Naive thymus-derived CD4-positive, alpha-beta T cell (primary cell): ENCODE measurements around the gene STK17B. TPM values are rescaled to one million over a fixed set of nuclear protein-coding genes. Genes with fewer than 3 reads are reported as not detected.

ENCODE experiments used
- ATAC-seq: fragments of 150-1000 bp; cut with Tn5 transposase; 2 replicates; pipeline ENCODE4 v1.10.0; 2021; ENCODE audit warnings: mild to moderate bottlenecking, moderate library complexity
- CTCF ChIA-PET: fragments of 350-600 bp; sonication (Branson Sonifier 250); formaldehyde crosslinking; loops from one replicate; lab custom pipeline; 2021; ENCODE audit warnings: antibody characterized with exemption; lab: Charles Lee
- POLR2A ChIA-PET: fragments of 350-600 bp; sonication (Branson Sonifier 250); formaldehyde crosslinking; loops from one replicate; lab custom pipeline; 2021; ENCODE audit warnings: antibody characterized with exemption, inconsistent platforms; lab: Charles Lee
- DNase-seq, 9 donors: peaks; one replicate each; pipeline versions ENCODE4 v3.0.0 to v3.0.0-alpha.2; 2020 to 2022; ENCODE audit warnings: mixed read lengths in 1 of 9
- H3K27ac ChIP-seq: one replicate; pipeline ENCODE4 v1.7.0; 2013; ENCODE audit warnings: mild to moderate bottlenecking, low read depth, low read length, moderate library complexity
- H3K27me3 ChIP-seq, 2 donors: one replicate each; pipeline ENCODE4 v1.7.0; 2013; ENCODE audit warnings: low read length in 2 of 2, mild to moderate bottlenecking in 2 of 2, moderate library complexity in 2 of 2; ENCODE audit not compliant: control insufficient read depth in 2 of 2, insufficient read depth in 2 of 2
- H3K36me3 ChIP-seq, 3 experiments: 1 replicate in 2 of 3; 2 replicates in 1 of 3; pipeline ENCODE4 v1.7.0; 2013; ENCODE audit warnings: low read length in 3 of 3, mild to moderate bottlenecking in 3 of 3, moderate library complexity in 1 of 3; ENCODE audit not compliant: insufficient read depth in 3 of 3, control insufficient read depth in 2 of 3
- H3K4me1 ChIP-seq, 2 donors: one replicate each; pipeline ENCODE4 v1.7.0; 2013; ENCODE audit warnings: low read length in 2 of 2, mild to moderate bottlenecking in 2 of 2, moderate library complexity in 1 of 2; ENCODE audit not compliant: control insufficient read depth in 2 of 2, insufficient read depth in 2 of 2
- H3K4me3 ChIP-seq: 2 replicates; pipeline ENCODE4 v1.7.0; 2013; ENCODE audit warnings: mild to moderate bottlenecking, low read length
- H3K9me3 ChIP-seq, 3 experiments: 1 replicate in 2 of 3; 2 replicates in 1 of 3; pipeline ENCODE4 v1.7.0; 2013; ENCODE audit warnings: low read length in 3 of 3; ENCODE audit not compliant: control insufficient read depth in 2 of 3
- H3K27ac Mint-ChIP-seq, 9 donors: one replicate each; pipeline ENCODE4 v1.8.0; 2020 to 2022; ENCODE audit warnings: mixed read lengths in 9 of 9, mild to moderate bottlenecking in 8 of 9, moderate library complexity in 5 of 9, inconsistent platforms in 2 of 9
- H3K27me3 Mint-ChIP-seq, 5 donors: one replicate each; pipeline ENCODE4 v1.8.0; 2021 to 2022; ENCODE audit warnings: mixed read lengths in 5 of 5, mild to moderate bottlenecking in 1 of 5
- H3K36me3 Mint-ChIP-seq, 5 donors: one replicate each; pipeline ENCODE4 v1.8.0; 2020 to 2022; ENCODE audit warnings: mixed read lengths in 5 of 5, mild to moderate bottlenecking in 3 of 5, inconsistent platforms in 1 of 5
- H3K4me1 Mint-ChIP-seq, 7 donors: one replicate each; pipeline ENCODE4 v1.8.0; 2020 to 2022; ENCODE audit warnings: mixed read lengths in 7 of 7, mild to moderate bottlenecking in 3 of 7, inconsistent platforms in 1 of 7
- H3K4me3 Mint-ChIP-seq, 10 donors: one replicate each; pipeline ENCODE4 v1.8.0; 2020 to 2022; ENCODE audit warnings: mild to moderate bottlenecking in 10 of 10, mixed read lengths in 10 of 10, moderate library complexity in 6 of 10, inconsistent platforms in 2 of 10
- H3K9me3 Mint-ChIP-seq, 11 donors: one replicate each; pipeline ENCODE4 v1.8.0; 2020 to 2022; ENCODE audit warnings: mixed read lengths in 11 of 11, mild to moderate bottlenecking in 4 of 11, inconsistent platforms in 1 of 11, moderate library complexity in 1 of 11
- intact Hi-C, 2 donors: fragments of 100-400 bp; cut with micrococcal nuclease; formaldehyde crosslinking; loops; one replicate each; pipeline ENCODE4 v1.15.1; 2023
- polyA plus RNA-seq, 2 donors: library from polyadenylated mRNA; unstranded; fragments of 300-500 nt; fragmentation: Illumina TruSeq; gene quantifications; one replicate each; pipeline ENCODE4 v1.2.3, GENCODE V29; 2021
- total RNA-seq, 6 experiments: library from RNA in 5 of 6; stranded (reverse) in 5 of 6; gene quantifications; 1 replicate in 5 of 6; 2 replicates in 1 of 6; pipeline ENCODE4 v1.2.3 and lab custom pipeline; 2021 to 2026

STK17B gene
- 100 to 1,000 TPM; 274 to 513 (median 338) TPM for total RNA-seq
- polyA plus RNA-seq, result 100 to 1,000 TPM in 1 of 2 donors, 10 to 100 TPM in 1; 66.0 to 149 TPM
- total RNA-seq (lab: John Stamatoyannopoulos, UW), result 1,077 reads per million, percentile 99 among the genes with 10 or more reads in this experiment

- peak within 1 kb of the TSS; percentile 89 to 98 (median 96) for H3K27ac Mint-ChIP-seq
- no peaks in the 10 kb centered on the region for H3K27me3 ChIP-seq
- intact Hi-C loops, result loop anchor here (1.0 to 10.0 kb wide), 16 partner anchors 11 to 1323 kb away; partner anchors contain the start of genes SLC39A10 (in 2 of the 2), DNAH7 (in 1 of the 2), HSPD1 (in 1 of the 2) and PGAP1 (in 1 of the 2)
- peaks cover 29 to 37% of the 10 kb centered on the region in 2 donors for H3K4me1 ChIP-seq
- H3K4me1 Mint-ChIP-seq, result peaks cover 19 to 43% (median 38%) of the 10 kb centered on the region in 7 donors
- peak within 1 kb of the TSS; percentile 87 to 98 (median 94) for H3K4me3 Mint-ChIP-seq
- ChIA-PET CTCF (interaction anchor here (0.7 to 3.7 kb wide), 4 partner anchors 22 to 49 kb away, joined by 3 to 28 read pairs (median 4); no protein-coding TSS in a partner anchor), POLR2A (interaction anchor here (0.6 to 11.0 kb wide), 34 partner anchors 8 to 636 kb away, joined by 3 to 359 read pairs (median 8); partner anchors contain the start of gene SLC39A10)
- ATAC-seq, result peak; percentile 81
- peak within 1 kb of the TSS; percentile 98 for H3K27ac ChIP-seq
- H3K9me3 ChIP-seq, result no peaks in the 10 kb centered on the region
- peaks cover 0 to 25% (median 5%) of the 10 kb centered on the region in 3 experiments for H3K36me3 ChIP-seq
- peak; percentile 92 to 97 (median 95) for DNase-seq
- peaks cover 0 to 2% (median 0%) of the 10 kb centered on the region in 5 donors for H3K27me3 Mint-ChIP-seq
- H3K9me3 Mint-ChIP-seq, result peaks cover 0 to 5% (median 0%) of the 10 kb centered on the region in 11 donors
- H3K4me3 ChIP-seq, result peak within 1 kb of the TSS; percentile 78
- peaks cover 10 to 45% (median 31%) of the 10 kb centered on the region in 5 donors for H3K36me3 Mint-ChIP-seq
Measured at GRCh38 chr2:196171248-196171871, at the start of gene STK17B. STK17B (minus strand) TSS chr2:196171578; CDS start chr2:196163383, 8,195 bp downstream.

GRCh38 chr2:196220671-196221070 lies 49.3 kb upstream of the STK17B start:
- Mint-ChIP-seq H3K4me1 (peaks cover 50 to 86% (median 85%) of the 10 kb centered on the region in 7 donors), H3K27me3 (no peaks in the 10 kb centered on the region), H3K36me3 (peaks cover 0 to 20% (median 0%) of the 10 kb centered on the region in 5 donors), H3K9me3 (peaks cover 0 to 9% (median 0%) of the 10 kb centered on the region in 11 donors), H3K27ac (peak overlapping the region in 8 of 9 donors; percentile 77 to 88 (median 80)), H3K4me3 (peak overlapping the region; percentile 1 to 80 (median 62))
- intact Hi-C loops, result loop anchor here in 1 of 2 donors (1.0 to 5.0 kb wide), 11 partner anchors 9 to 232 kb away; partner anchors contain the start of gene DNAH7
- Histone ChIP-seq H3K36me3 (no peaks in the 10 kb centered on the region), H3K27me3 (no peaks in the 10 kb centered on the region), H3K4me3 (peak overlapping the region; percentile 1), H3K9me3 (no peaks in the 10 kb centered on the region), H3K4me1 (peaks cover under 1 to 62% of the 10 kb centered on the region in 2 donors), H3K27ac (peak overlapping the region; percentile 26)
- DNase-seq, result peak in 7 of 9 donors; percentile 47 to 77 (median 64)
- ChIA-PET CTCF (interaction anchor here (0.6 to 7.7 kb wide), 35 partner anchors 8 to 142 kb away, joined by 3 to 110 read pairs (median 5); partner anchors contain the start of gene STK17B), POLR2A (interaction anchor here (0.7 to 13.4 kb wide), 27 partner anchors 9 to 142 kb away, joined by 3 to 359 read pairs (median 6); partner anchors contain the start of gene STK17B)
- peak; percentile 92 for ATAC-seq

GRCh38 chr2:196219671-196220070 lies 48.3 kb upstream of the STK17B start:
- Histone ChIP-seq H3K27me3 (no peaks in the 10 kb centered on the region), H3K36me3 (no peaks in the 10 kb centered on the region), H3K4me1 (peaks cover 0 to 53% of the 10 kb centered on the region in 2 donors), H3K27ac (peak overlapping the region; percentile 26), H3K4me3 (no peak overlapping the region), H3K9me3 (no peaks in the 10 kb centered on the region)
- peak overlapping the region in 8 of 9 donors; percentile 77 to 88 (median 80) for H3K27ac Mint-ChIP-seq
- peaks cover 0 to 9% (median 0%) of the 10 kb centered on the region in 11 donors for H3K9me3 Mint-ChIP-seq
- H3K4me3 Mint-ChIP-seq, result peak overlapping the region in 6 of 10 donors; percentile 12 to 73 (median 52)
- CTCF ChIA-PET, result interaction anchor here (0.8 to 7.7 kb wide), 23 partner anchors 9 to 141 kb away, joined by 3 to 110 read pairs (median 5); partner anchors contain the start of gene STK17B
- peaks cover 43 to 86% (median 85%) of the 10 kb centered on the region in 7 donors for H3K4me1 Mint-ChIP-seq
- intact Hi-C loops, result loop anchor here in 1 of 2 donors (1.0 to 5.0 kb wide), 11 partner anchors 8 to 233 kb away; partner anchors contain the start of gene DNAH7
- H3K27me3 Mint-ChIP-seq, result no peaks in the 10 kb centered on the region
- no peak for DNase-seq
- peaks cover 0 to 15% (median 0%) of the 10 kb centered on the region in 5 donors for H3K36me3 Mint-ChIP-seq
- POLR2A ChIA-PET, result interaction anchor here (0.7 to 13.4 kb wide), 26 partner anchors 8 to 646 kb away, joined by 3 to 359 read pairs (median 8); partner anchors contain the start of gene STK17B
- ATAC-seq, result no peak

GRCh38 chr2:196218106-196218505 lies 46.7 kb upstream of the STK17B start:
- no peaks in the 10 kb centered on the region for H3K9me3 ChIP-seq
- peak overlapping the region in 5 of 10 donors; percentile 1 to 49 (median 23) for H3K4me3 Mint-ChIP-seq
- H3K27me3 Mint-ChIP-seq, result no peaks in the 10 kb centered on the region
- no peak for DNase-seq
- peaks cover 0 to 57% of the 10 kb centered on the region in 2 donors for H3K4me1 ChIP-seq
- peaks cover 42 to 86% (median 85%) of the 10 kb centered on the region in 7 donors for H3K4me1 Mint-ChIP-seq
- no peaks in the 10 kb centered on the region for H3K36me3 ChIP-seq
- CTCF ChIA-PET, result interaction anchor here (0.6 to 7.7 kb wide), 11 partner anchors 8 to 139 kb away, joined by 3 to 110 read pairs (median 7); partner anchors contain the start of gene STK17B
- ATAC-seq, result no peak
- H3K27ac ChIP-seq, result no peak overlapping the region
- H3K4me3 ChIP-seq, result no peak overlapping the region
- H3K27ac Mint-ChIP-seq, result peak overlapping the region in 6 of 9 donors; percentile 48 to 84 (median 51)
- no peaks in the 10 kb centered on the region for H3K27me3 ChIP-seq
- POLR2A ChIA-PET, result interaction anchor here (0.9 to 13.4 kb wide), 13 partner anchors 9 to 139 kb away, joined by 3 to 359 read pairs (median 6); partner anchors contain the start of gene STK17B
- H3K9me3 Mint-ChIP-seq, result peaks cover 0 to 3% (median 0%) of the 10 kb centered on the region in 11 donors
- peaks cover 0 to 7% (median 0%) of the 10 kb centered on the region in 5 donors for H3K36me3 Mint-ChIP-seq
- intact Hi-C loops, result no loop called here

- peak overlapping the region in 1 of 10 donors; percentile 9 for H3K4me3 Mint-ChIP-seq
- peaks cover 0 to 5% (median 0%) of the 10 kb centered on the region in 11 donors for H3K9me3 Mint-ChIP-seq
- Histone ChIP-seq H3K4me1 (peaks cover 3 to 67% of the 10 kb centered on the region in 2 donors), H3K27me3 (no peaks in the 10 kb centered on the region), H3K4me3 (no peak overlapping the region), H3K27ac (no peak overlapping the region), H3K9me3 (no peaks in the 10 kb centered on the region), H3K36me3 (no peaks in the 10 kb centered on the region)
- intact Hi-C loops, result no loop called here
- CTCF ChIA-PET, result interaction anchor here (0.6 to 5.5 kb wide), 5 partner anchors 32 to 363 kb away, joined by 3 to 110 read pairs (median 4); no protein-coding TSS in a partner anchor
- DNase-seq, result no peak
- H3K27ac Mint-ChIP-seq, result peak overlapping the region in 3 of 9 donors; percentile 0 to 97 (median 95)
- POLR2A ChIA-PET, result interaction anchor here (1.3 to 13.4 kb wide), 6 partner anchors 10 to 138 kb away, joined by 4 to 359 read pairs (median 60); partner anchors contain the start of gene STK17B
- H3K27me3 Mint-ChIP-seq, result no peaks in the 10 kb centered on the region
- ATAC-seq, result no peak
- peaks cover 0 to 14% (median 0%) of the 10 kb centered on the region in 5 donors for H3K36me3 Mint-ChIP-seq
- H3K4me1 Mint-ChIP-seq, result peaks cover 46 to 91% (median 89%) of the 10 kb centered on the region in 7 donors
Measured at GRCh38 chr2:196217116-196217515, 45.7 kb upstream of the STK17B start.
